Measurements from ENCODE around the gene DISP3. TPM values are rescaled to one million over a fixed set of nuclear protein-coding genes. Genes with fewer than 3 reads are reported as not detected.

Gene DISP3
- total RNA-seq, 1 donor from 2014 or later, result not detected

- no peaks in the 10 kb centered on the region for H3K27me3 ChIP-seq (ENCODE audit: control insufficient read depth, insufficient read depth, low read length)
- no peak overlapping the region for H3K4me3 ChIP-seq (ENCODE audit: low read depth, low read length)
- H3K36me3 ChIP-seq (ENCODE audit: control insufficient read depth, insufficient read depth, low read length), result no peaks in the 10 kb centered on the region
- DNase-seq (ENCODE audit: low read depth) (no peak), FAIRE-seq (no peak)
- TF ChIP-seq CTCF (IDR thresholded peaks at IDR 0.05; ENCODE audit: insufficient read depth, low read length, severe bottlenecking), result no peak
Measured at GRCh38 chr1:11533790-11534787, 55.1 kb downstream of the DISP3 start.

GRCh38 chr1:11534846-11535245, 55.9 kb downstream of the DISP3 start:
- Histone ChIP-seq H3K36me3 (ENCODE audit: control insufficient read depth, insufficient read depth, low read length) (no peaks in the 10 kb centered on the region), H3K4me3 (ENCODE audit: low read depth, low read length) (no peak overlapping the region), H3K27me3 (ENCODE audit: control insufficient read depth, insufficient read depth, low read length) (no peaks in the 10 kb centered on the region)
- FAIRE-seq, result no peak
- no peak for TF ChIP-seq CTCF (IDR thresholded peaks at IDR 0.05; ENCODE audit: insufficient read depth, low read length, severe bottlenecking)
- no peak for DNase-seq (ENCODE audit: low read depth)

GRCh38 chr1:11535316-11535715, 56.4 kb downstream of the DISP3 start:
- H3K4me3 ChIP-seq (ENCODE audit: low read depth, low read length), result no peak overlapping the region
- H3K27me3 ChIP-seq (ENCODE audit: control insufficient read depth, insufficient read depth, low read length), result no peaks in the 10 kb centered on the region
- FAIRE-seq (no peak), DNase-seq (ENCODE audit: low read depth) (no peak)
- no peaks in the 10 kb centered on the region for H3K36me3 ChIP-seq (ENCODE audit: control insufficient read depth, insufficient read depth, low read length)
- TF ChIP-seq CTCF (IDR thresholded peaks at IDR 0.05; ENCODE audit: insufficient read depth, low read length, severe bottlenecking), result no peak

- peak; percentile 14 for TF ChIP-seq CTCF (IDR thresholded peaks at IDR 0.05; ENCODE audit: insufficient read depth, low read length, severe bottlenecking)
- no peaks in the 10 kb centered on the region for H3K36me3 ChIP-seq (ENCODE audit: control insufficient read depth, insufficient read depth, low read length)
- FAIRE-seq (no peak), DNase-seq (ENCODE audit: low read depth) (peak; percentile 13)
- H3K27me3 ChIP-seq (ENCODE audit: control insufficient read depth, insufficient read depth, low read length), result no peaks in the 10 kb centered on the region
- H3K4me3 ChIP-seq (ENCODE audit: low read depth, low read length), result no peak overlapping the region
Measured at GRCh38 chr1:11535761-11536572, 57.0 kb downstream of the DISP3 start.

GRCh38 chr1:11536573-11537379, 57.8 kb downstream of the DISP3 start:
- DNase-seq (ENCODE audit: low read depth) (no peak), FAIRE-seq (no peak)
- Histone ChIP-seq H3K27me3 (ENCODE audit: control insufficient read depth, insufficient read depth, low read length) (no peaks in the 10 kb centered on the region), H3K36me3 (ENCODE audit: control insufficient read depth, insufficient read depth, low read length) (no peaks in the 10 kb centered on the region), H3K4me3 (ENCODE audit: low read depth, low read length) (no peak overlapping the region)
- no peak for TF ChIP-seq CTCF (IDR thresholded peaks at IDR 0.05; ENCODE audit: insufficient read depth, low read length, severe bottlenecking)

Measured in bronchial epithelial cell (primary cell).